NOMO-1 treated with DMSO at 0.1 percent for 48 hours (cell line): ENCODE data around the gene ACAT2.
"Not testable (repeated sequence)": the region's sequence is repeated elsewhere in the genome, so short reads cannot be mapped to it uniquely, and the experiment has no call there.

Source experiments
- DNase-seq: peaks from one replicate; lab custom pipeline; 2025; ENCODE audit not compliant: unreplicated experiment; lab: John Stamatoyannopoulos, UW

Gene ACAT2

DNA sequence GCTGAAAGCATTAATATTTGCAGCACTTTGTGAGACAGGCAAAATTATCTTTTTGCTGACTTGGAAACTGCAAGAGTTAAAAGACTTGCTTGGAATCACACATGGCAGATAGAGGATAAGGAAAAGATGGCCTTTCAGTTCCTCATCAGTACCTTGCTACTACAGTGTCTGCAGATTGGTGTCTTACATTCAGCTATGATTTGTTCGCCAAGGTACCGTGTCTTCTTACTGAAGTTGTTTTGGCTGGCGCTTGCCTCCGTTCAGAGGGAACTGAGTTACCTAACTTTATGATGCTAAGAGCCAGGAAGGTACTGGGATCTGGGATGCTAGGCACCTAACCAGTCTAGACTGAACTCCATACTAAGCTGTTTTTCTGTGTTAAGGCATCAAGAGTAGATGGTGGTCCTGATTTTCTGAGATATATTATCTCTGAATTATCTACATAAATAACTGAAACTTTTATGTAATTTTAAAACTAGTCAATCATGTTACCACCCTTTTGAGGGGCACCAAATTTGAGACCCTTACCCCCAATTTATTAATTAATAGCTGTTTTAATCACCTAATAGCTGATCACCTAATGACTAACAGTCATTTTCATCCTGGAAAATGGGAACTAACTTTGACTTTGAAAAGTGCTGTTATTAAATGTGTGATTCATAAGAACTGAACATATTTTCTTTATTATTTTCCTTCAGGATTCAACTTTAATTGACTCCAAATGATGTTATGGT is 32.1 kb upstream of the ACAT2 start:
- peak; percentile 44 for DNase-seq

DNA sequence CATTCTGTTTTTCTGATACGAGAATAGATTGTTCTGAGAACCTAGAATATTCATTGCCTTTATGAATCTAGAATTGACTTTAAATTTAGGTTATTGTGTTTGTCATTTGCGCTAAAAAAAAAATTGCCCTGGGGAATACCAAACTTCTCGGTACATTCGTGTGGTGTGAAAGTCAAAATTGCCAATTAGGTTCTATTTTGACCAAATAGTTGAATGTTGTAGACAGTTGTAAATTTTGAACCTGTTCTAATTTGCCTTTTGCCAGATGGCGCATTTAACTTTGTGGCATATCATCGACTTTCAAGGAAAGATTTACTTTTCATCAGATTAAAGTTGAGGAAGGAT is 31.5 kb upstream of the ACAT2 start:
- no peak for DNase-seq

DNA sequence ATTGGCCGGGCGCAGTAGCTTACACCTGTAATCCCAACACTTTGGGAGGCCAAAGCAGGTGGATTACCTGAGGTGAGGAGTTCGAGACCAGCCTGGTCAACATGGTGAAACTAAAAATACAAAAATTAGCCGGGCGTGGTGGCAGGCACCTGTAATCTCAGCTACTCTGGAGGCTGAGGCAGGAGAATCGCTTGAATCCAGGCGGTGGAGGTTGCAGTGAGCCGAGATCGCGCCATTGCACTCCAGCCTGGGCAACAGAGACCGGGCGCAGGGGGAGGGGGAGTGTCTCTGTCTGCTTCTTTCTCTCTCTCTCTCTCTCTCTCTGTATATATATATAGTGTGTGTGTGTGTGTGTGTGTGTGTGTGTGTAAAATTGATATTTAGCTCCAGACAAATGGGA is 29.3 kb upstream of the ACAT2 start:
- not testable (repeated sequence) for DNase-seq

DNA sequence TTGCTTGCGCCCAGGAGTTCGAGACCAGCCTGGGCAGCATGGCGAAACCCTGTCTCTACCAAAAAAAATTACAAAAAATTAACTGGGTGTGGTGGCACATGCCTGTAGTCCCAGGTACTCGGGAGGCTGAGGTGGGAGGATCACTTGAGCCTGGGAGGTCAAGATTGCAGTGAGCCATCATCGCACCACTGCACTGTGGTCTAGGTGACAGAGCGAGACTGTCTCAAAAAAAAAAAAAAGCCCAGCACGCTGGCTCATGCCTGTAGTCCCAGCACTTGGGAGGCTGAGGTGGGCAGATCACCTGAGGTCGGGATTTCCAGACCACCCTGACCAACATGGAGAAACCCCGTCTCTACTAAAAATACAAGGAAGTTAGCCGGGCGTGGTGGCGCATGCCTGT is 28.4 kb upstream of the ACAT2 start:
- DNase-seq, result not testable (repeated sequence)

DNA sequence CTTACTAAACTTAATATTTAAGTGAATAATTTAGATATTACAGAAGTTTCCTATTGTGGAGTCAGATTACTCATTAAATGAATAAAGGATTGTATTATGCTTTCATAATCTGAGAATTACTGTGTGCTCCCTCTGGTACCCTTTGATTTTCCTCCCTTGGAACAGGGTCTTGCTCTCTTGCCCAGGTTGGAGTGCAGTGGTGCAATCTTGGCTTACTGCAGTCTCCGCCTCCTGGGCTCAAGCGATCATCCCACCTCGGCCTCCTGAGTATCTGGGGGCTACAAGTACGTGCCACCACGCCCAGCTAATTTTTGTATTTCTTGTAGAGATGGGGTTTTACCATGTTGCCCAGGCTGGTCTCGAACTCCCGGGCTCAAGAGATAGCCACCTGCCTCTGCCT is 24.9 kb upstream of the ACAT2 start:
- DNase-seq, result no peak

DNA sequence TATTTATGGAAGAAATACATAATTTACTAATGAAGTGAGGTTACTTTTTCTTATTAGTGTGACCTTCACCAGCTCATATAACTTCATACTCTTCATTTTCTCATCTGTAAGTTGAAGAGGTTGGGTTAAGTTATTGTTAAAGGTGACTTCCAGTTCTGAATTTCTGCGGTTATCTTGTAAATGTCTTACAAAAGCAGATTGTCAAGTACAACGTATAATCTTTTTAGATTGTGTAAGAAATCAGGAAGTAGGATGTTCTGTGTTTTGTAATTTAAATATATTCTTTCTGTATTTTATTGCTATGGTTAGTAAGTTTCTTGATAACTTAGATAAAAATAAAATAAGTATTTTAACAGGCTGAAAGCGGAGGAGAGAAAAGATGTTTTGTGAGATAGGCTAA is 22.5 kb upstream of the ACAT2 start:
- peak; percentile 86 for DNase-seq

DNA sequence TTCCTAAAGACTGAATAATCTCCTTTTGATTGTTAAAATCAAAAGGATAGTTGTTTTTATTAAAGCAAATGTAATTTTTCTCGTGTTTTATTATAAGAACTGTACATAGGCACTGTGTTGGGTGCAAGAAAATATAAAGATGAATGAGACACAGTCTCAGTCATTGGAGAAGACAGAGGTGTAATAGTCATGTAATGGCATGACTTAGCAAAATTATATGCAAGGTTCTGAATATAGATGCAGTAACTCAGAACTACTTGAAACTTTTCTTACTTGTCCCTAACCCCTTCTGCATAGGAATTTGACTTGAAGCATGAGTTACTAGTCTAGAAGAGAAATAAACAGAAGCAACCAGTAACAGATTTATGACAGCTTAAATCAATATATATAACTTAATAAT is 19.7 kb upstream of the ACAT2 start:
- DNase-seq, result no peak

DNA sequence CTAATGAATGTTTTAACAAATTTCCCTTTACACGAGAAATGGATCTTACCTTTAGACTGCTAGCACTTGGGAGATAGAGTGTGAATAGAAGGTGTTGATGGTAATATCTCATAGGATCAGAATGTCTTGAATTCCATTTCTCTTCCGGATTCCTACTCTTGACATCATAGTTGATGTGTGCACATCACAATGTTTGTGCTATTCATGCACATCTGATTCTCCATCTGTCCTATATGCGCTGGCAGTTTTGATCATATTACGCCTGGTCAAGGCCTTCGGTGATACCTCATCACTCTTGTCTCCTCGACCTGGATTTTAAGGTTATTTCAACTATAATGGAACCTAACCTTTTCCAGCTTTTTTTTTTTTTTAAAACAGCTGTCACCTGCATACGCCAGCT is 16.8 kb upstream of the ACAT2 start:
- no peak for DNase-seq

DNA sequence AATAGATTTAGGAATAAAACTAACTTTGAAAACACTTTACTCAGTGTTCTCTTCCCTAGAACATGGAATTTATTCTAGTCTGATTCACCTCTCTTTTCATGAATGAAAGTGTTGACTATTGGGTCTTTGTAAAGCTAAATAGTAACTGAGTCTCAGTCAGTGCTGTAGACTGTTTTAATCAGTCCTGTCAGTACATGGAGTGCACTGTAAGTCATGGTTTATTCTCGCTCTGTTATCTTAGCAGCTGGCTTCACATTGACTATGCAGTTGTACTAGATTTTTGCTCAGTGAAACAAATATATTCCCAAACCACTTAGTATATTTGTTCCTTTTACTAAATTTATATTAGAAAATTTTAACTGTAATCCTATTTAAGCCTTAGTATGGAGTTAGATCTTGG is 15.1 kb upstream of the ACAT2 start:
- DNase-seq, result no peak

DNA sequence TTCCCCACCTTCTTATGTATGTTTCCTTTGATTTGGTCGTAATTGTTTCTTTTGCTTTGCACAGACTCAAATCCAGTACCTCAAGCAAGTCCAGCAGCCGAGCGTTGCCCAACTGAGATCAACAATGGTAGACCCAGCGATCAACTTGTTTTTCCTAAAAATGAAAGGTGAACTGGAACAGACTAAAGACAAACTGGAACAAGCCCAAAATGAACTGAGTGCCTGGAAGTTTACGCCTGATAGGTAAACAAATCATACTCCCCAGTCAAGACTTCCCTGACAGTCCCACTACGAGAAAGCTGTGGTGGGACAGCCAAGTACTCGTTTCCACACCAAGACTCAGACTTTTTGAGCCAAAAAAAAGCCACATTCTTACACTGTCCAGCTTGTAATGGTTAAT is 13.7 kb upstream of the ACAT2 start:
- DNase-seq, result not testable (repeated sequence)

DNA sequence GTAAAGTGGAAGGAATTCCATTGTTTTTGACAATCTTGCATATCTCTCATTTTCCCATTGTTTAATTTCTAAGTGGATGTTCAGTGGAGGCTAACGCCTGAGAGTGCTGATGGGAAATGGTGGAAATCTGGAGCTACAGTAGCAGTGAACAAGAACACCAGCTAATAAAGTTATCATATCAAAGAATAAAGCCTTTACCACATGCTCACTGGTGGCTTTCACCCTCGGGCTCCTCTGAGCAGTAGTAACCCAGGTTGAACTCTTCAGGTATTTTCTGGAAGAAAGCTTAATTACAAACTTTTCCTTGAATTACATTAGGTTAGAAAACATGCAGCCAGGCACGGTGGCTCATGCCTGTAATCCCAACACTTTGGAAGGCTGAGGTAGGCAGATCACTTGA is 10.4 kb upstream of the ACAT2 start:
- no peak for DNase-seq

DNA sequence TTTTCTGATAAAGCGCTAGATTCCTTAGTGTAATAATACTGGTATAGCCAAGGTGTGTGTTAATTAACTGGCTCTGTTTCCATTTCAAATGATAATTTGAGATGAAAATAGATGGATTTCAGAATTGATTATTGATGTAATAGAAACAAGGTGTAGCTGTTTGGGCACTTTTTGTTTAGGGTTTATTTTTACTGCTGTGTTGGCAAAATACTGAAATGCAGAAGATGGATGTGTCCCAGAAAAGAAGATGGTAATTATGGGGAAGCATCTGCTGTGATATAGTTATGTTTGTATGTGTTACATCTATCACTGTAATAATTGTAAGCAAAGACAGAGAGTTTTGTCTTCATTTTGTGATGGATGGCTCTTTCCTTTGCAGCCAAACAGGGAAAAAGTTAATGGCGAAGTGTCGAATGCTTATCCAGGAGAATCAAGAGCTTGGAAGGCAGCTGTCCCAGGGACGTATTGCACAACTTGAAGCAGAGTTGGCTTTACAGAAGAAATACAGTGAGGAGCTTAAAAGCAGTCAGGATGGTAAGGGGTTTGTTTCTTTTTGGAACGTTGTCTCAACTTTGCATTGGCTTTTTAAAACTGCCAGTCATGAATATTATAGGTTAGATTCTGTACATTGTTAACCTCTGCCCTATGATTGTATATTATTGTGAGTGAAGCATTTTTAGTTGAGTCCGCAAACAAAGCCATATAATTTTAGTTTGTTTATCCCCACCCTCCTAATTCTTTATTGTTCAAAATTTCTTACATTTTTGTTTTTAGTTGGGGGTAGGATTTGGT is 8.6 kb upstream of the ACAT2 start:
- no peak for DNase-seq

DNA sequence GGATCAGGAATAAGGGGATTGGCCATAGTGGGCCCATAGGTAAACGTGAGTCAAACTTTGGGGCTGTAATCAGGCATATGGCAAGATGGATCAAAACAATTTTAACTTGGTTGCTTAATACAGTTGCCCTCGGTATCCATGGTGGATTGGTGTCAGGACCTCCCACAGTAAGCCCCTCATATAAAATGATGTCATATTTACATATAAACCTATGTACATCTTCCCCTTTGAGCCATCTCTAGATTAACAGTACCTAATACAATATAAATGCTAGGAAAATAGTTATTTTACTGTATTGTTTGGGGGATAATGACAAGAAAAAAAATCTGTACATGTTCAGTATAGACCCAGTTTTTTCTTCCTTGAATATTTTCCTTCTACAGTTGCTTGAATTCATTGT is 7.4 kb upstream of the ACAT2 start:
- no peak for DNase-seq

DNA sequence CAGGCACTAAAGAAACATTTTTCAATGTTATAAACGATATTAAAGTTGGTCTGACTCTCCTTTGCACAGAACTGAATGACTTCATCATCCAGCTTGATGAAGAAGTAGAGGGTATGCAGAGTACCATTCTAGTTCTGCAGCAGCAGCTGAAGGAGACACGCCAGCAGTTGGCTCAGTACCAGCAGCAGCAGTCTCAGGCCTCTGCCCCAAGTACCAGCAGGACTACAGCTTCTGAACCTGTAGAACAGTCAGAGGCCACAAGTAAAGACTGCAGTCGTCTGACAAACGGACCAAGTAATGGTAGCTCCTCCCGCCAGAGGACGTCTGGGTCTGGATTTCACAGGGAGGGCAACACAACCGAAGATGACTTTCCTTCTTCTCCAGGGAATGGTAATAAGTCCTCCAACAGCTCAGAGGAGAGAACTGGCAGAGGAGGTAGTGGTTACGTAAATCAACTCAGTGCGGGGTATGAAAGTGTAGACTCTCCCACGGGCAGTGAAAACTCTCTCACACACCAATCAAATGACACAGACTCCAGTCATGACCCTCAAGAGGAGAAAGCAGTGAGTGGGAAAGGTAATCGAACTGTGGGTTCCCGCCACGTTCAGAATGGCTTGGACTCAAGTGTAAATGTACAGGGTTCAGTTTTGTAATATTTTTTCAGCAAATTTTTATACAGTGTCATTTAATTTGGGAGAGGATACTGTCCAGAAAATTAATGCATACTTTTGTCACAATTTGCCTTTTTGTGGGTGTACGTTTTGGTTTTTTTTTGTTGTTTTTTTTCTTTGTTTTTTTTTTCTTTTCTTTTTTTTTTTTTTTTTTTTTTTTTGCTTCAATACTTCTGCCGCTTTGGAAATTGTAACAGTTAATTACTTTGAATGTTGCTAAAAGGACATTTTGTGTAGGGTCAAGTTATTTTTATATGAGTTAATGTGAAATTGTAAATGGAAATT is 6.6 kb upstream of the ACAT2 start:
- DNase-seq, result no peak

DNA sequence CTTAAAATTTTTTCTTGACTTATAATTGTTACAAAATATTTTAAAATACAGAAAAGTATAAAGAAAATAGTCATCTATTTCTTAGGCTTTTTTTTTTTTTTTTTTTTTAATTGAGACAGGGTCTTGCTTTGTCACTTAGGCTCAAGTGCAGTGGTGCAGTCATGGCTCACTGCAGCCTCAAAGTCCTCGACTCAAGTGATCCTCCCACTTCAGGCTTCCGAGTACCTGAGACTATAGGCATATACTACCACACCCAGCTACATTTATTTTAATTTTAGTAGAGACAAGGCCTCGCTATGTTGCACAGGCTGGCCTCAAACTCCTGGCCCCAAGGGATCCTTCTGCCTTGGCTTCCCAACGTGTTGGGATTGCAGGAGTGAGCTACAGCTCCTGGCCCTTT is 5.3 kb upstream of the ACAT2 start:
- no peak for DNase-seq

DNA sequence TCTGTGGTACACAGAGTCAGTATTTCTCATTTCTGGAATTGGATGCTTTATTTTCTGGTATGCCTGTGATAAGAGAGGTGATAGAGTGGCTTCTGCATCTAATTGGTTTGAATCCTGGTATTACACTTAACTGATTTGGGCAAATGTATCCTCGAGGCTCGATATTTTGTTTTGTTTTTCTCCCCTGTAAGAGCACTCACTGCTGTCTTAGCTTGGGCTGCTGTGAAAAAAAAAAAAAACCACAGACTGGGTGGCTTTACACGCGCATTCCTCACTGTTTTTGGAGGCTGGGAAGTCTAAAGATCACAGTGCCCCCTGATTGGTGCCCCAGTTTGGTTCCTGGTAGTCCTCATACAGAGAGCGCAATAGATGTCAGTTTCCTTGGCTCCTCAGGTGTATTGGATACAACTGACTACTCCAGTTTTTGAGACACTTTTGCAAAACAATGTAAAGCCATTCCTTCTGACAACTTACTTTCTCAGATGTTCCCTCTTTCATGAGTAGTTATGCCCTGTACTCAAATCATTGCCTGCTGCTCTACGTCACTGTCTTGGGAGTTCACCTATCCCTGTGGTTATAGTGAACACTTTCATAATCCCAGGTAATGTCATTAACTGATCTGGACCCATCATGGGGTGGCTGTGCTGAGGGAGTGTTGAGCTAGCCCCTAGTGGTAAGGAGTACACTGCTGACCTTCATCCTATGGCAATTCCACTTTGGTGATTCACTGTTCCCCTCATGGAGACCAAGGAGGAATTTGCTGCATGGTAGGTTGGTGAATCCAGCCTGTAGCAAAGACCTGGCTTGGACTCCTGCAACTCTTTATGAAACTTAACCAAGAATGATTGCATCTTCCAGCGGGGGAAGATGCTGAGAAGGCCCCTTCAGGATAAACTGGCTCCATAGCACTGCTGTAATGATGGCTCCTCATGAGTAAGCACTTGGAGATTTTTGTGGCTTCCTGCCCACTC is 3.5 kb upstream of the ACAT2 start:
- DNase-seq, result no peak

DNA sequence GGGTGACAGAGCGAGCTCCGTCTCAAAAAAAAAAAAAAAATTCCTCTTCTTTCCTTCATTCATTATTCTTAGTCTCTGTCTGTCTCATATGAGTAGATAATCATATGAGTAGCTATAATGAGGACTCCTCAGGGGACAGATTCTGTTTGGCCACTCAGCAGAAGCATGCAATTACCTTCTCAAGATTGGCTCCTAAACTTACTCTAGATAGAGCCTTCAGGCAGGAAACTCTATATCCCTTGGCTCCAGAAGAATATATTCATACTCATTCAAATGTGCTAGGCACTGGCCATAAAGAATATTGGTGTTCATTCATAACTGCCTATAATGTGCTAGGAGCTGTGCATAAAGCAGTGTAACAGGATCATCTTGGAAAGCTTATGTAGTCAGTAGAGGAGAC is 2.2 kb upstream of the ACAT2 start:
- no peak for DNase-seq

DNA sequence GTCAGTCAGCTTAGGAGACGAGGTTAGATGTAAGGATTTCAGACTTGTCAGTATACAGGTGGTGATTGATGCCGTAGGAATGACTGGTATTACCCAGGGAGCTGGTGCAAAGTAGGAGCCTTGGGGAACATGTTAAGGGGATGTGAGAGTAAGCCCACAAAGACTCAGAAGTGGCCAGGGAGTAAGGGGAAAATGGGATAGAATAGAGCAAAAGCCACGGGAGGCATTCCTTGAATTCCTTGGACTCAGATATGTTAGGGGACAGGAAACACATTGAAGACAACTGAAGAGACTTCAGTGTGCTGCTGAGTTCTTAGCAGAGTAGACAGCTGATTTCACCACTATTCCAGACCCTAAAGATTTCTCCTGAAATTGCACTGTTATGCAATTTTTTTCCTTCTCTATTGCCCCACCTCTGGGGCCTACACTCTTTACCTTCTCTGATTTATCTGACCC is 1.2 kb upstream of the ACAT2 start:
- peak; percentile 11 for DNase-seq

DNA sequence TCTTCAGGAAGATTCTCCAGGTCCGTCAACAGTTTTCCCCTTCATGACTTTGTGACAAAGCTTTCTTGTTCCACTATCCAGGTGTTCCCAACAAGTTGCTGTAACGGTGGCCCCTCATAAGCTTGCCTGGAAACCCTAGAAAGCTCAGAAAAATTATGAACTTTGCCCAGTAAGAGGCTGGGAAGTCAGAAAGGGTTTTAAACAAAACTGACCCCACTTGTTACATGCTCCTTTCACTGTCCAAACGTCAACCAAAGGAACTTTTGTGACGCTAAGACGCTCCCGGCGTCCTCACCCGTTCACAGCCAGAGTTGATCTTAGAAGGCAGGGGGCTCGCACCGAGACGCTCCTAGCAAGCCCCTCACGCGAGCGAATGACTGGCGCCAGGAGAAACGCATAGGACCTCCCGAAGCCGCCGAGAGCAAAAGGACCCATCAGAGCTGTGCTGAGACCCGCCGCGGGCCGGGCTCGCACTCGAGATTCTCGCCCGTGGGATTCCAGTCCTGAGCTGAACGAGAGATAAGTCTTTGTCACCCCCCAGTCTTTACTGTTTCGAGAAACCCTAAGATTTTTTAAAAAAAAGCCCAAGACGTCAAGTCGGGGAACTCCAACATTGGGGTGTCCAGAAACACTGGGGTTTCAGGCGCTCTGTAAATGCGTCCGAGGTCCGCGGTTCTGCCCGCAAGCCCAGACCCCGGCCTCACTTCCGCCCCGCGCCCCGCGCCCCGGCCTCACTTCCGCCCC is 544 bp upstream of the ACAT2 start:
- peak; percentile 24 for DNase-seq
